ENCODE measurements around the gene DSCAML1. TPM values are rescaled to one million over a fixed set of nuclear protein-coding genes. Genes with fewer than 3 reads are reported as not detected.
"Not testable (repeated sequence)": the region's sequence is repeated elsewhere in the genome, so short reads cannot be mapped to it uniquely, and the experiment has no call there.

DSCAML1 gene
- total and polyA plus RNA-seq, 2 donors = 1.4 to 2.0 TPM

- no peaks in the 10 kb centered on the region for H3K4me1 ChIP-seq (ENCODE audit: insufficient read depth)
- no peaks in the 10 kb centered on the region for H3K36me3 ChIP-seq (ENCODE audit: insufficient read depth)
- H3K27ac ChIP-seq (ENCODE audit: low read depth) = no peak overlapping the region
- no peak for DNase-seq (ENCODE audit: extremely low spot score)
- 77% methylated on average over 5 of the region's 5 CpGs for WGBS
- no peak overlapping the region for H3K4me3 ChIP-seq (ENCODE audit: low read depth, low read length)
Measured at GRCh38 chr11:117765068-117765467, 31.9 kb downstream of the DSCAML1 start.

GRCh38 chr11:117763465-117763864 is 33.6 kb downstream of the DSCAML1 start:
- H3K4me1 ChIP-seq (ENCODE audit: insufficient read depth); H3K27ac ChIP-seq (ENCODE audit: low read depth); H3K36me3 ChIP-seq (ENCODE audit: insufficient read depth); DNase-seq (ENCODE audit: extremely low spot score); H3K4me3 ChIP-seq (ENCODE audit: low read depth, low read length): not testable (repeated sequence)
- 77% methylated on average over 5 of the region's 5 CpGs for WGBS

DNA sequence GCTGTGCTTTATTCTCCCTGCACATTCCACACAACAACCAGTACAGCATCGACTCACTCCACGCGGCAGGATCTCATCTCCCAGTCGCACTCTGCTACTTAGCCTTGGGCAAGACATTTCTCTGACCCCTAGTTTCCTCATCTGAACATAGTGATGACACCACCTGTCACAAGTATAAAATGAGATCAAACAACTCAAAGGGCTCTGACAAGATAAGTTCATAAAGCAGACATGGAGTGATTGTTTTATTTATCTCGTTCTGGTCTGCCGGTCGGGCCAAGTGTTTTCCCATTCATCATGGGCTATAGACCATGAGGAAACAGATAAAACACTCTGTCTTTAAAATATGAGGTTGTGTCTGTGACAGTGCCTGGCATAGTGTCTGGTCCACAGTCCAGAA is 35.0 kb downstream of the DSCAML1 start:
- no peaks in the 10 kb centered on the region for H3K36me3 ChIP-seq (ENCODE audit: insufficient read depth)
- DNase-seq (ENCODE audit: extremely low spot score) = no peak

GRCh38 chr11:117759305-117759704 is 37.7 kb downstream of the DSCAML1 start:
- H3K36me3 ChIP-seq (ENCODE audit: insufficient read depth) = no peaks in the 10 kb centered on the region
- WGBS = 80% methylated on average over 8 of the region's 8 CpGs
- H3K4me1 ChIP-seq (ENCODE audit: insufficient read depth) = no peaks in the 10 kb centered on the region
- H3K4me3 ChIP-seq (ENCODE audit: low read depth, low read length) = no peak overlapping the region
- DNase-seq (ENCODE audit: extremely low spot score) = no peak
- H3K27ac ChIP-seq (ENCODE audit: low read depth) = no peak overlapping the region

More for the DNA sequence above, 35.0 kb downstream of the DSCAML1 start:
- Histone ChIP-seq H3K4me1 (ENCODE audit: insufficient read depth) (no peaks in the 10 kb centered on the region), H3K27ac (ENCODE audit: low read depth) (no peak overlapping the region), H3K4me3 (ENCODE audit: low read depth, low read length) (no peak overlapping the region)
- 78% methylated on average over 7 of the region's 7 CpGs for WGBS

DNA sequence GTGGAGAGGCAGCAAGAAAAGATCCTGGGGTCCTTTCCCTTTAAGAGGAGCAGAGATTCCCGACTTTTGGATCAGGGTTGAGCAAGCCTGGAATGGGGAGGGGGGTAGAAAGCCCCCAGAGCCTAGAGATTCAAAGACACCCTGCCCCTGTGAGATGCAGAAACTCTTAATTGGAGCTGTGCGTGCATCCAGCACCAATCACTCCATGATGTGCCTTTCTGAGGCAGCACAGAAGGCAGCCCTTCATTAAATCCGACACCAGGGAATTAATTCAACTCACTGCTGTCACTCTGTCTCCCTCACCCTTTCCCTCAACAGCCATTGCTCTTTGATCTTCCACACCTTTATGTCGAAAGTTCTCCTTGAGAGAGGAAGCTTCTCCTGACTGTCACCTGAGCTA is 43.0 kb downstream of the DSCAML1 start:
- no peaks in the 10 kb centered on the region for H3K4me1 ChIP-seq (ENCODE audit: insufficient read depth)
- no peaks in the 10 kb centered on the region for H3K36me3 ChIP-seq (ENCODE audit: insufficient read depth)
- no peak for DNase-seq (ENCODE audit: extremely low spot score)
- H3K27ac ChIP-seq (ENCODE audit: low read depth) = no peak overlapping the region
- no peak overlapping the region for H3K4me3 ChIP-seq (ENCODE audit: low read depth, low read length)
- 77% methylated on average over 4 of the region's 4 CpGs for WGBS

GRCh38 chr11:117752721-117753237 is 44.2 kb downstream of the DSCAML1 start:
- Histone ChIP-seq H3K36me3 (ENCODE audit: insufficient read depth) (no peaks in the 10 kb centered on the region), H3K4me3 (ENCODE audit: low read depth, low read length) (no peak overlapping the region), H3K27ac (ENCODE audit: low read depth) (no peak overlapping the region), H3K4me1 (ENCODE audit: insufficient read depth) (no peaks in the 10 kb centered on the region)
- DNase-seq (ENCODE audit: extremely low spot score) = no peak
- 87% methylated on average over 9 of the region's 9 CpGs for WGBS

DNA sequence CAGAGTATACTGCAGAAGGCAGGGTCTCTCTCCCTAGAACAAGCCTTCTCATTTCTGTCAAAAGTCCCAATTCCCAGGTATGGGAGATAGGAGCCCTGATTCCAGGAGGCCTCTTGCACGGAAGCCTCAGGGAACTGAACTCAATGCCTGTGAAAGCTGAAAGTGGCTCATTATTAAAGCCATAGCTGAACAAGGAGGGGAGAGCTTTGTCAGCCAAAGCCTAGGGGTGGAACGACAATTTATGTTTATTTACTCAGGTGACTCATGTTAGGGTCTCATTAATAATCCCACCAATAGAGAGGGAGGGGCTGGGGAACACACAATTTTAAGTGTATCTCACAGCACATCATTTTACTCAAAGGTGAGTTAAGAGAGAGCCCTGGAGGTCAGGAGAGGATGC is 44.9 kb downstream of the DSCAML1 start:
- 84% methylated on average over 2 of the region's 2 CpGs for WGBS
- Histone ChIP-seq H3K4me3 (ENCODE audit: low read depth, low read length) (no peak overlapping the region), H3K27ac (ENCODE audit: low read depth) (no peak overlapping the region), H3K36me3 (ENCODE audit: insufficient read depth) (no peaks in the 10 kb centered on the region), H3K4me1 (ENCODE audit: insufficient read depth) (no peaks in the 10 kb centered on the region)
- no peak for DNase-seq (ENCODE audit: extremely low spot score)

DNA sequence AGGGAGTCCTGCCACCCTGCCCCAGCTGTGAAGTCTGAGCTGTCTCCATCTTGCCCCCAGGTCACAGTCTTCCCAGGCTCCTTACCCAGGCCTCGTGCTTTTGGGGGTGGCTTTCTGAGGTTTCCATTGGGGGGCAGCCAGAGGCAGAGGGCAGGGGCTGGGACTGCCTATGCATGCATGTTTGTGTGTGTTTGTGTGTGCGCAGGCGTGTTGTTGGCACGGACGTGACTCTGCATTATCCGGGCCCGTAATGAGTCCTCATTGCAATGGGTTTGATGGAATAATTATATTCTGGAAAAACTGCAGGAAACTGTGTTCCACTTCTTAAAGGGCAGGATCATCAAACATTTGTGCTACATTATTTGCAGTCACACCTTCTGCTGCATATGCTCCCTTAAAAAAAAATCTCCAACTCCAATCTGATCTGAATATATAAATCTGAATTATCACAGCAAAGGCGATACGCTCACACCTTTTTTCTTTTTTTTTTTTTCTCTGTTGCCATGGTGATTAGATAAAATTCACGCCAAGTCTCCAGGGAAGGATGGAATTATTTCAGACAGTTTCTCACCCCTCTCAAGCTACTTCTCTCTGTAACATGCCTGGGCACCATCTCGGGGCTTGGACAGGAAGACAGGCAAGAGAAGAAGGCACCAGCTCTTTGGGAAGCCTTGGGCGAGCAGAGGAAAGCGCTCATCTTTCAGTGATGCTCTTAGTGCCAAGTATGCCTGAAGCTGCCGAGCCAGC is 45.9 kb downstream of the DSCAML1 start:
- no peak for DNase-seq (ENCODE audit: extremely low spot score)
- no peak overlapping the region for H3K27ac ChIP-seq (ENCODE audit: low read depth)
- WGBS = 94% methylated on average over 14 of the region's 14 CpGs
- no peaks in the 10 kb centered on the region for H3K4me1 ChIP-seq (ENCODE audit: insufficient read depth)
- H3K36me3 ChIP-seq (ENCODE audit: insufficient read depth) = no peaks in the 10 kb centered on the region
- H3K4me3 ChIP-seq (ENCODE audit: low read depth, low read length) = no peak overlapping the region

DNA sequence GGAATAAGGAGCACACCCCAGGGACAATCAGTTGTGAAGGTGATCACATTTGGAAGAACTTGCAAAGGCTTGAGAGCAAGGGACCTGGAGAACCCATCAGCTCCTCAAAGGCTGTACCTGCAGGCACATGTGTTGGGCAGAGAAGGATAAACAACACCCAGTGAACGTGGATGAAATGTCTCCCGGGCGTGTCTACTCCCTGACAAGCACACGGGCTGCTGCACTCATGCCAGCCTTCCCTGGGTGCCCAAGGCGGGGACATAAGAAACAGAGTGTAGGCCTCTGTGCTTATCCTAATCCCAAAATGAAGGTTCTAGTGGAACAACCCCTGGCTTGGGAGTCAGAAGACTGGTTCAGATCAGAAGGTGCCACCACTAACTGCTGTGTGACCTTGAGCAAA is 46.7 kb downstream of the DSCAML1 start:
- no peak for DNase-seq (ENCODE audit: extremely low spot score)
- WGBS = 94% methylated on average over 5 of the region's 5 CpGs
- Histone ChIP-seq H3K4me1 (ENCODE audit: insufficient read depth) (no peaks in the 10 kb centered on the region), H3K4me3 (ENCODE audit: low read depth, low read length) (no peak overlapping the region), H3K36me3 (ENCODE audit: insufficient read depth) (no peaks in the 10 kb centered on the region), H3K27ac (ENCODE audit: low read depth) (no peak overlapping the region)

- Histone ChIP-seq H3K36me3 (ENCODE audit: insufficient read depth) (no peaks in the 10 kb centered on the region), H3K27ac (ENCODE audit: low read depth) (no peak overlapping the region), H3K4me1 (ENCODE audit: insufficient read depth) (no peaks in the 10 kb centered on the region), H3K4me3 (ENCODE audit: low read depth, low read length) (no peak overlapping the region)
- no peak for DNase-seq (ENCODE audit: extremely low spot score)
- WGBS = 97% methylated on average over 8 of the region's 8 CpGs
Measured at GRCh38 chr11:117749541-117749910, 47.5 kb downstream of the DSCAML1 start.

DNA sequence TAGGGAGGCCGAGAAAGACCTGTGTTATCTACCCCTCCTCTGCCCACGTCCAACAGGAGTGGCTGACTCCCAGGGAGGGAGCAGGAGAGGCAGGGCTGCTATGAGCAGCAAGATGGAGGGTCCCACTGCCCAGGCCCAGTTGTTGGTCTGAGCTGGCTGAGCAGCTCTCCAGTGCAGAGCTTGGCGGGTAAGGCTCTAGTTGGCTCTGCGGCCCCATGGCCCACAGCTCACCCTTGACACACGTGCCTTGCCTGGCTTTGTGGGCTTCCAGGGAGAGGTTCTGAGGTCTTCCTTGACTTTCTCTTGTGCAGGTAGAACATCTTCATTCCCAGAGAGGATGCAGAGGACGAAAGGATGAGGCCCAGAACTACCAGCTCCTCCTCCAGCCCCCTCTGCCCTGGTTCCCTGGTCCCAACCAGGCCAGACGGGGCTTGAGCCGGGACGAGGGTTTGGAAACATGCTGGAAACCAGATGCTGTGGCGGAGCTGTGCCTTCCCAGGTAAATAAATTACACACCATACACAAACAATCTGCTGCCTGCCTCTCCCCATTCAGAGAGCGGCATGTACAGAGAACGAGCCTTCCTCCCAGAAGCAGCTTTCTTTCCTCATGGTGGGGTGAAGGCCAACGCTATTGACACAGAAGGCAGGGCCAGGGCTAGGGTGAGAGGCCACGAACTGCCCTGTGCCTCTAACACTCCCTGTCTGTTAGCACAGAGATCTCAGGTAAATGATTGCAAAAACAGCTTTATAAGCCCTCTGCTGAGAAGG is 48.1 kb downstream of the DSCAML1 start:
- H3K4me1 ChIP-seq (ENCODE audit: insufficient read depth) = no peaks in the 10 kb centered on the region
- no peak for DNase-seq (ENCODE audit: extremely low spot score)
- H3K36me3 ChIP-seq (ENCODE audit: insufficient read depth) = no peaks in the 10 kb centered on the region
- WGBS = 84% methylated on average over 14 of the region's 14 CpGs
- H3K27ac ChIP-seq (ENCODE audit: low read depth) = no peak overlapping the region
- H3K4me3 ChIP-seq (ENCODE audit: low read depth, low read length) = no peak overlapping the region

GRCh38 chr11:117747892-117748291 is 49.1 kb downstream of the DSCAML1 start:
- no peak overlapping the region for H3K4me3 ChIP-seq (ENCODE audit: low read depth, low read length)
- no peaks in the 10 kb centered on the region for H3K4me1 ChIP-seq (ENCODE audit: insufficient read depth)
- no peaks in the 10 kb centered on the region for H3K36me3 ChIP-seq (ENCODE audit: insufficient read depth)
- WGBS = 95% methylated on average over 3 of the region's 3 CpGs
- no peak overlapping the region for H3K27ac ChIP-seq (ENCODE audit: low read depth)
- no peak for DNase-seq (ENCODE audit: extremely low spot score)

GRCh38 chr11:117745346-117745745 is 51.7 kb downstream of the DSCAML1 start:
- Histone ChIP-seq H3K27ac (ENCODE audit: low read depth) (no peak overlapping the region), H3K4me3 (ENCODE audit: low read depth, low read length) (no peak overlapping the region), H3K36me3 (ENCODE audit: insufficient read depth) (no peaks in the 10 kb centered on the region), H3K4me1 (ENCODE audit: insufficient read depth) (no peaks in the 10 kb centered on the region)
- WGBS = 71% methylated on average over 7 of the region's 7 CpGs
- DNase-seq (ENCODE audit: extremely low spot score) = no peak

Measured in urinary bladder (tissue), 4 donors.